ENCODE measurements around the gene WDR20.

GRCh38 chr14:102196039-102196901, 56.6 kb downstream of the WDR20 start:
- no peak for TF ChIP-seq EP300 (IDR thresholded peaks at IDR 0.05)
- TF ChIP-seq, protein P1, sequence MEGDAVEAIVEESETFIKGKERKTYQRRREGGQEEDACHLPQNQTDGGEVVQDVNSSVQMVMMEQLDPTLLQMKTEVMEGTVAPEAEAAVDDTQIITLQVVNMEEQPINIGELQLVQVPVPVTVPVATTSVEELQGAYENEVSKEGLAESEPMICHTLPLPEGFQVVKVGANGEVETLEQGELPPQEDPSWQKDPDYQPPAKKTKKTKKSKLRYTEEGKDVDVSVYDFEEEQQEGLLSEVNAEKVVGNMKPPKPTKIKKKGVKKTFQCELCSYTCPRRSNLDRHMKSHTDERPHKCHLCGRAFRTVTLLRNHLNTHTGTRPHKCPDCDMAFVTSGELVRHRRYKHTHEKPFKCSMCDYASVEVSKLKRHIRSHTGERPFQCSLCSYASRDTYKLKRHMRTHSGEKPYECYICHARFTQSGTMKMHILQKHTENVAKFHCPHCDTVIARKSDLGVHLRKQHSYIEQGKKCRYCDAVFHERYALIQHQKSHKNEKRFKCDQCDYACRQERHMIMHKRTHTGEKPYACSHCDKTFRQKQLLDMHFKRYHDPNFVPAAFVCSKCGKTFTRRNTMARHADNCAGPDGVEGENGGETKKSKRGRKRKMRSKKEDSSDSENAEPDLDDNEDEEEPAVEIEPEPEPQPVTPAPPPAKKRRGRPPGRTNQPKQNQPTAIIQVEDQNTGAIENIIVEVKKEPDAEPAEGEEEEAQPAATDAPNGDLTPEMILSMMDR (IDR thresholded peaks at IDR 0.05): no peak
